Endothelial cell (in vitro differentiated cells): ENCODE data around the gene PPP1CB. TPM values are rescaled to one million over a fixed set of nuclear protein-coding genes. Genes with fewer than 3 reads are reported as not detected.
"Not testable (repeated sequence)": the region's sequence is repeated elsewhere in the genome, so short reads cannot be mapped to it uniquely, and the experiment has no call there.

Source experiments
- DNase-seq: peaks from one replicate; pipeline ENCODE4 v3.0.0; 2021; ENCODE audit warnings: low spot score
- H3K27ac Mint-ChIP-seq: one replicate; pipeline ENCODE4 v1.8.0; 2021; ENCODE audit warnings: mixed read lengths, inconsistent platforms; ENCODE audit not compliant: unreplicated experiment
- H3K27me3 Mint-ChIP-seq: one replicate; pipeline ENCODE4 v1.8.0; 2021; ENCODE audit warnings: mild to moderate bottlenecking, moderate library complexity, mixed read lengths, inconsistent platforms; ENCODE audit not compliant: unreplicated experiment
- H3K36me3 Mint-ChIP-seq: one replicate; pipeline ENCODE4 v1.8.0; 2021; ENCODE audit warnings: mild to moderate bottlenecking, low read depth, mixed read lengths, inconsistent platforms; ENCODE audit not compliant: unreplicated experiment
- H3K4me1 Mint-ChIP-seq: one replicate; pipeline ENCODE4 v1.8.0; 2021; ENCODE audit warnings: mild to moderate bottlenecking, mixed read lengths, inconsistent platforms; ENCODE audit not compliant: unreplicated experiment
- H3K4me3 Mint-ChIP-seq: one replicate; pipeline ENCODE4 v1.8.0; 2021; ENCODE audit warnings: mild to moderate bottlenecking, mixed read lengths, inconsistent platforms; ENCODE audit not compliant: unreplicated experiment
- H3K9me3 Mint-ChIP-seq: one replicate; pipeline ENCODE4 v1.8.0; 2021; ENCODE audit warnings: mixed read lengths, inconsistent platforms; ENCODE audit not compliant: unreplicated experiment
- total RNA-seq: library from RNA; stranded (reverse); fragmentation: NEBNext Ultra II Directional; extraction: Animal tissue kit (Norgen Biotek cat#: 25700); gene quantifications from one replicate; pipeline ENCODE4 v1.2.1, GENCODE V29; 2021; ENCODE audit not compliant: unreplicated experiment
- TF ChIP-seq, protein P1 (sequence below): fragments of 200-600 bp; sonication (generic); IDR thresholded peaks from one replicate; pipeline ENCODE4 v1.5.0; 2021; ENCODE audit warnings: antibody characterized with exemption; ENCODE audit not compliant: unreplicated experiment

Gene PPP1CB
- total RNA-seq, 1 donor from 2014 or later: 125 TPM

DNA sequence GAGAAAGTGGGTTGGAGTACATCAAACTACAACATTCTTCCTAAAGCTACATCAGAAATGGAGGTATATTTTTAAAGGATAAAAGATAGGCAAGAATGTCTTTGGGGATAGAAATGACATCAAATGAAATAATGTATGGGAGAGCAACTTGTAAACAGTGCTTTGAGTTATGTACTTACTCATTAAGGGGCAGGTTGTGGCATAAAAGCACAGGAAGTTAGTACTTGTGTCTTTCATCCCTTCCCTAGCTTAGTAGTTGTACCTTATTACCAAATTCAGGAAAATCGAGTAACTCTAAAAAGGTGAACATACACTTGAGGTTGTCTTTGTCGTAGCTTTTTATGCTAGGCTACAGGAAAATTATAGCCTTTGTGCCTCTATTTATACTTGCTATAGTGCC lies 28.9 kb downstream of the PPP1CB start:
- TF ChIP-seq, protein P1, sequence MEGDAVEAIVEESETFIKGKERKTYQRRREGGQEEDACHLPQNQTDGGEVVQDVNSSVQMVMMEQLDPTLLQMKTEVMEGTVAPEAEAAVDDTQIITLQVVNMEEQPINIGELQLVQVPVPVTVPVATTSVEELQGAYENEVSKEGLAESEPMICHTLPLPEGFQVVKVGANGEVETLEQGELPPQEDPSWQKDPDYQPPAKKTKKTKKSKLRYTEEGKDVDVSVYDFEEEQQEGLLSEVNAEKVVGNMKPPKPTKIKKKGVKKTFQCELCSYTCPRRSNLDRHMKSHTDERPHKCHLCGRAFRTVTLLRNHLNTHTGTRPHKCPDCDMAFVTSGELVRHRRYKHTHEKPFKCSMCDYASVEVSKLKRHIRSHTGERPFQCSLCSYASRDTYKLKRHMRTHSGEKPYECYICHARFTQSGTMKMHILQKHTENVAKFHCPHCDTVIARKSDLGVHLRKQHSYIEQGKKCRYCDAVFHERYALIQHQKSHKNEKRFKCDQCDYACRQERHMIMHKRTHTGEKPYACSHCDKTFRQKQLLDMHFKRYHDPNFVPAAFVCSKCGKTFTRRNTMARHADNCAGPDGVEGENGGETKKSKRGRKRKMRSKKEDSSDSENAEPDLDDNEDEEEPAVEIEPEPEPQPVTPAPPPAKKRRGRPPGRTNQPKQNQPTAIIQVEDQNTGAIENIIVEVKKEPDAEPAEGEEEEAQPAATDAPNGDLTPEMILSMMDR: no peak
- H3K36me3 Mint-ChIP-seq: no peaks in the 10 kb centered on the region
- H3K27ac Mint-ChIP-seq: no peak overlapping the region
- no peak for DNase-seq
- peaks cover 4% of the 10 kb centered on the region for H3K4me1 Mint-ChIP-seq
- no peaks in the 10 kb centered on the region for H3K9me3 Mint-ChIP-seq
- H3K27me3 Mint-ChIP-seq: peaks cover 3% of the 10 kb centered on the region
- no peak overlapping the region for H3K4me3 Mint-ChIP-seq

DNA sequence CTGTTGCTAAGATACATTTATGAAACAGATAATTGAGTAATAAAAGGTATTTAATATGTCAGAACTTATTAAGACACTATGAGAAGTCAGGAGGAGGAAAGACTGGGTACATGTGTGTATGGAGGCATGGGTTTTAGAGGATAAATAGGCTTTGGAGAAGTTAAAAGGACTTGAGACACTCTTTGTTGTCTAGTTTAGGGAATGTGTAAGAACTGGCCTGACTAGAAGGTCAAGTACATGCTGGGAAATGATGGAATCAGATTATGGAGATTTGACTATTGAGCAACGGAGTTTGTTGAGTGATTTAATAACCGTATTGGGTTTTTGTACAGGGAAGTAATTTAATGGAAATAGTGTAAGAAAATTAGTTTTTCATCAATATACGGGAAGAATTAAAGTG lies 30.8 kb downstream of the PPP1CB start:
- no peak overlapping the region for H3K4me3 Mint-ChIP-seq
- peaks cover 3% of the 10 kb centered on the region for H3K27me3 Mint-ChIP-seq
- no peaks in the 10 kb centered on the region for H3K4me1 Mint-ChIP-seq
- no peaks in the 10 kb centered on the region for H3K9me3 Mint-ChIP-seq
- TF ChIP-seq, protein P1: no peak
- peaks cover 2% of the 10 kb centered on the region for H3K36me3 Mint-ChIP-seq
- no peak overlapping the region for H3K27ac Mint-ChIP-seq
- no peak for DNase-seq

DNA sequence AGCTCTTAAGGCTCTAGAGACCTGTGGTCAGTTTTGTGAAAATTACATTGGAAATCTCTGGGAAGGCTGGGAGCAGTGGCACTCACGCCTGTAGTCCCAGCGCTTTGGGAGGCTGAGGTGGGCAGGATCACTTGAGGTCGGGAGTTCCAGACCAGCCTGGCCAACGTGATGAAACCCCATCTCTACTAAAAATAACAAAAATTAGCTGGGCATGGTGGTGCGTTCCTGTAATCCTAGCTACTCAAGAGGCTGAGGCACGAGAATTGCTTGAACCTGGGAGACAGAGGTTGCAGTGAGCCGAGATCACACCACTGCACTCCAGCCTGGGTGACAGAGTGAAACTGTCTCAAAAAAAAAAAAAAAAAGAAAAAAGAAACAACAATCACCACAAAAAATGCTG lies 32.9 kb downstream of the PPP1CB start:
- not testable (repeated sequence) for H3K27me3 Mint-ChIP-seq, DNase-seq, H3K9me3 Mint-ChIP-seq, H3K4me1 Mint-ChIP-seq, H3K4me3 Mint-ChIP-seq, H3K27ac Mint-ChIP-seq
- H3K36me3 Mint-ChIP-seq: peaks cover 14% of the 10 kb centered on the region

DNA sequence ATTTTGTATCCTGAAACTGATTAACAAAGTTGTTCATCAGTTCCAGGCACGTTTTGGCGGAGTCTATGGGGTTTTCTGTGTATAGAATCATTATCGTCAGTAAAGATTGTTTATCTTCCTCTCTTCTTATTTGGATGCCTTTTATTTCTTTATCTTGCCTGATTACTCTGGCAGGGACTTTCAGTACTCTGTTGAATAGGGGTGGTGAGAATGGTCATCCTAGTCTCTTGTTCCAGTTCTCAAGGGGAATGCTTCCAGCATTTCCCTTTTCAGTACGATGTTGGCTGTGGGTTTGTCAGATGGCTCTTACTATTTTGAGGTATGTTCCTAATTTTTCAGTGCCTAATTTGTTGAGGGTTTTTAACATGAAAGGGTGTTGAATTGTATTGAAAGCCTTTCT lies 45.0 kb downstream of the PPP1CB start:
- peaks cover 1% of the 10 kb centered on the region for H3K27me3 Mint-ChIP-seq
- no peak overlapping the region for H3K4me3 Mint-ChIP-seq
- H3K27ac Mint-ChIP-seq: no peak overlapping the region
- TF ChIP-seq, protein P1: no peak
- DNase-seq: no peak
- H3K4me1 Mint-ChIP-seq: no peaks in the 10 kb centered on the region
- H3K36me3 Mint-ChIP-seq: peaks cover 18% of the 10 kb centered on the region
- H3K9me3 Mint-ChIP-seq: no peaks in the 10 kb centered on the region

DNA sequence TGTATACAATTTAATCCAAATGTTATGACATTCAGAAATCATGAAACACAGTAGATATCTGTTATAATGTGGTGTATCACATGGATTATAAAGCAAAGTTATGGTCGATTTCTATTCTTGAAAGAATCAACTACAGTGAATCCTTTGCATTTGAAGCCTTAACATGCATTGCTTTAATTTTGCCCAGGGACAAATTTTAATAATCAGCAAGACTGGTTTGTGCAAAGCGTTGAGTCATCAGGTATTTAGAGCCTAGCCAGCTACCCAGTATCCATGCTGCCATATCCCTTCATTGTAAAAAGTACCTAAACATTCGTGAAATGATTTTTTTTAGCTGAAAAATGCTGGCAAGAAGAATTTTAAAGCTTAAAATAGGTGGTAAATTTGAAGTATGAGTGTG lies 50.1 kb downstream of the PPP1CB start:
- Mint-ChIP-seq H3K9me3 (no peaks in the 10 kb centered on the region), H3K4me3 (no peak overlapping the region), H3K4me1 (no peaks in the 10 kb centered on the region), H3K36me3 (peaks cover 10% of the 10 kb centered on the region), H3K27me3 (no peaks in the 10 kb centered on the region), H3K27ac (no peak overlapping the region)
- TF ChIP-seq, protein P1: no peak
- DNase-seq: no peak

DNA sequence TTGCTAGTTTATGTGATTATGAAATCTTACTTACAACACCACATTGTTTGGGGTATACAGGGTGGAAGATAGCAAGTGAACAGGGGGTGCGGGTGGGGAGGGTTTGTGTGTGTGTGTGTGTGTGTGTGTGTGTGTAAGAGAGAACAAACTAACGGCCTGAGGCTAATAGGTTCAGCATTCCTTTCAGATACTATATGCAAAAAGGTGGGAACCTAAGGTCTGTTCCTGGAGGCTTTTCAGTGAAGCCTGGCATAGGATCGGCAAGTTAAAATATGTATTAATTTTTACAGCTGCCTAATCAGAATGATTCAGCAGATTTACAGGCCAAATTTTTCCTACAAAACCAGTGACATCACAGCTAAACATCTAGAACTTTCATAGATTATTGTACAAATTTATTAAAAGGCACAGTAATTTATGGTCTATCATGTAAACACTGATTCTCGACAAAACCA lies 51.4 kb downstream of the PPP1CB start:
- Mint-ChIP-seq H3K27ac (no peak overlapping the region), H3K27me3 (no peaks in the 10 kb centered on the region), H3K4me1 (no peaks in the 10 kb centered on the region), H3K4me3 (no peak overlapping the region), H3K9me3 (no peaks in the 10 kb centered on the region), H3K36me3 (no peaks in the 10 kb centered on the region)
- DNase-seq: no peak
- TF ChIP-seq, protein P1: no peak
